Heart left ventricle (tissue), 16 donors: Measurements from ENCODE around the gene BDH1. TPM values are rescaled to one million over a fixed set of nuclear protein-coding genes. Genes with fewer than 3 reads are reported as not detected.

Experiments used
- ATAC-seq, 4 donors: fragments of 200-7000 bp; cut with Tn5 transposase; one replicate each; pipeline ENCODE4 v1.9.1; 2020 to 2022; ENCODE audit warnings: moderate library complexity in 4 of 4, mild to moderate bottlenecking in 3 of 4, moderate number of reproducible peaks in 1 of 4
- DNase-seq, 5 donors: peaks; one replicate each; pipeline ENCODE4 v3.0.0-alpha.2; 2020
- H3K27ac ChIP-seq, 12 donors: fragments of 200-600 bp; sonication (generic) in 4 of 12; one replicate each; pipeline versions ENCODE4 v1.5.0 to v1.8.0; 2016 to 2022; ENCODE audit warnings: mild to moderate bottlenecking in 2 of 12
- H3K27me3 ChIP-seq, 9 donors: fragments of 200-600 bp; sonication (generic) in 2 of 9; one replicate each; pipeline versions ENCODE4 v1.5.1 to v1.8.0; 2016 to 2022; ENCODE audit warnings: mild to moderate bottlenecking in 3 of 9
- H3K36me3 ChIP-seq, 9 donors: fragments of 200-600 bp; sonication (generic) in 2 of 9; one replicate each; pipeline versions ENCODE4 v1.5.0 to v1.8.0; 2018 to 2022; ENCODE audit warnings: mild to moderate bottlenecking in 2 of 9
- H3K4me1 ChIP-seq, 12 donors: fragments of 200-600 bp; sonication (generic) in 4 of 12; one replicate each; pipeline versions ENCODE4 v1.5.0 to v1.8.0; 2016 to 2022; ENCODE audit warnings: mild to moderate bottlenecking in 3 of 12
- H3K4me3 ChIP-seq, 12 donors: fragments of 200-600 bp; sonication (generic) in 4 of 12; one replicate each; pipeline versions ENCODE4 v1.5.0 to v1.8.0; 2017 to 2022; ENCODE audit warnings: mild to moderate bottlenecking in 9 of 12, moderate library complexity in 4 of 12
- H3K9me3 ChIP-seq, 12 donors: fragments of 200-600 bp; sonication (generic) in 4 of 12; one replicate each; pipeline versions ENCODE4 v1.5.0 to v1.8.0; 2016 to 2022; ENCODE audit warnings: mild to moderate bottlenecking in 1 of 12
- CTCF ChIP-seq, 12 donors: fragments of 200-600 bp; sonication (generic) in 4 of 12; IDR thresholded peaks; one replicate each; pipeline versions ENCODE4 v1.5.0 to v1.8.0; 2018 to 2022; ENCODE audit warnings: antibody characterized with exemption in 12 of 12, mild to moderate bottlenecking in 5 of 12
- POLR2A ChIP-seq, 2 donors: fragments of 450-650 bp; IDR thresholded peaks; one replicate each; pipeline ENCODE4 v1.6.1; 2017; ENCODE audit warnings: antibody characterized with exemption in 2 of 2, mild to moderate bottlenecking in 2 of 2, moderate library complexity in 2 of 2
- WGBS, 4 donors: extraction: QIAGEN DNeasy Blood & Tissue Kit in 2 of 4; methylation state at CpG; one replicate each; pipeline versions ENCODE4 v1.1.5 to v1.1.7; 2013 to 2018; 5-methylcytosine and 5-hydroxymethylcytosine counted together
- intact Hi-C, 10 donors: fragments of 100-400 bp; cut with DNase I; formaldehyde crosslinking; loops; one replicate each; pipeline versions ENCODE4 v1.11.1 to v1.14.2; 2022
- polyA plus RNA-seq, 2 donors: library from polyadenylated mRNA; stranded (reverse); fragments of 200-250 nt; gene quantifications; one replicate each; pipeline ENCODE4 v1.2.3, GENCODE V29; 2013
- total RNA-seq, 9 donors: library from RNA; depleted of rRNA in 2 of 9; stranded (reverse); fragments of >200 nt in 2 of 9; fragmentation: NEBNext Ultra II Directional in 3 of 9; extraction: Animal tissue kit (Norgen Biotek cat#: 25700) in 3 of 9; gene quantifications; one replicate each; pipeline versions ENCODE4 v1.1.0 to v1.2.4, GENCODE V29; 2016 to 2023
- donor health status: ischemic (EF 13 %, LVEDD 7.1; RV severe dilation, severe dysfunction).
- donor health status: healthy with polysubstance abuse.
- donor health status: DM: no; HTN: yes; CAD: no.
- donor health status: DM: no; HTN: no; CAD: no.
- donor health status: ischemic (EF 25% LVEDD 6.9; RV normal size, moderate dysfunction).
- donor health status: ischemic (EF 25% LVEDD 5.7; RV mildly dilated, moderate dysfunction).
- donor health status: healthy.
- donor health status: DM: yes; HTN: yes; CAD: no.
- donor health status: ischemic (EF 35%, LVEDD 5.7; RV mildly dilated, moderate dysfunction).
- donor health status: nonischemic (EF 11% LVEDD 7.7; RV severe dilation, severe dysfunction).
- donor health status: DM: yes; HTN: yes; CAD: no.
- donor health status: PGD.
- donor health status: ischemic (EF 29% LVEDD 5.4; RV normal size, mild dysfunction).
- donor health status: nonischemic (EF 23%, LVEDD 6.1; RV moderate dilation, normal function).

The BDH1 gene
- total and polyA plus RNA-seq, 11 donors: 19.5 to 114 (median 72.3) TPM

GRCh38 chr3:197564097-197564843 is 8.5 kb upstream of the BDH1 start:
- WGBS, 4 donors: 63 to 78% (median 72%) methylated on average over 1 of the region's 1 CpG
- no peaks in the 10 kb centered on the region for H3K36me3 ChIP-seq
- H3K4me3 ChIP-seq: no peak overlapping the region
- DNase-seq: no peak
- no peaks in the 10 kb centered on the region for H3K4me1 ChIP-seq
- ATAC-seq: no peak
- H3K27me3 ChIP-seq: peaks cover 0 to 21% (median 0%) of the 10 kb centered on the region in 9 donors
- intact Hi-C loops: no loop called here
- H3K27ac ChIP-seq: no peak overlapping the region
- TF ChIP-seq CTCF (IDR thresholded peaks at IDR 0.05) (no peak), POLR2A (IDR thresholded peaks at IDR 0.05) (no peak)
- H3K9me3 ChIP-seq: peaks cover 0 to 10% (median 0%) of the 10 kb centered on the region in 12 donors

GRCh38 chr3:197562398-197563251 is 6.9 kb upstream of the BDH1 start:
- no peaks in the 10 kb centered on the region for H3K36me3 ChIP-seq
- WGBS, 4 donors: 77 to 84% (median 80%) methylated on average over 6 of the region's 6 CpGs
- no peak for TF ChIP-seq POLR2A (IDR thresholded peaks at IDR 0.05)
- no peak for TF ChIP-seq CTCF (IDR thresholded peaks at IDR 0.05)
- peaks cover 0 to 7% (median 0%) of the 10 kb centered on the region in 9 donors for H3K27me3 ChIP-seq
- no peak for ATAC-seq
- intact Hi-C loops: no loop called here
- H3K4me1 ChIP-seq: no peaks in the 10 kb centered on the region
- peaks cover 0 to 10% (median 0%) of the 10 kb centered on the region in 12 donors for H3K9me3 ChIP-seq
- H3K27ac ChIP-seq: no peak overlapping the region
- DNase-seq: no peak
- no peak overlapping the region for H3K4me3 ChIP-seq

DNA sequence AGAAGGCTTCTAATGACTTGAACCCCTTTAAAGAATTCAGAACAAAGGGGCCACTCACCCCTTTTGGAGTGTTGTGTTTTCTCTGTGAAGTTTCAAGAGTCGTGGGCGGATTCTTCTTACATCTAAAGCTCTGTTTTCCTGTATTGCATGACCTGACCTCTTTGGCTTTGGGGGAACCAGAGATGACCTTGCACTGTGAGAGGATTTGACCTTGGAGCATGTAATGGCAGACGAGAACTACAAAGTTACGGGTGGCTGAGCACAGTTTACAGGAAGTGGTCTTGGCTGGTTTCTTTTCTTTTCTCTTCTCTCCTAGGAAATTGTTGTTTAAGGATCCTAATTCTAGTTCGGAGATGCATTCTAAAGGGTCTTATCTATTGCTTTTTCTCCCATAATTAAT is 6.2 kb upstream of the BDH1 start:
- Histone ChIP-seq H3K4me3 (no peak overlapping the region), H3K27ac (no peak overlapping the region), H3K36me3 (no peaks in the 10 kb centered on the region), H3K27me3 (peaks cover 0 to 13% (median 3%) of the 10 kb centered on the region in 9 donors), H3K4me1 (no peaks in the 10 kb centered on the region), H3K9me3 (peaks cover 0 to 10% (median 0%) of the 10 kb centered on the region in 12 donors)
- no peak for ATAC-seq
- intact Hi-C loops: no loop called here
- 63 to 79% (median 76%) methylated on average over 5 of the region's 5 CpGs for WGBS, 4 donors
- no peak for DNase-seq
- TF ChIP-seq POLR2A (IDR thresholded peaks at IDR 0.05) (no peak), CTCF (IDR thresholded peaks at IDR 0.05) (no peak)

DNA sequence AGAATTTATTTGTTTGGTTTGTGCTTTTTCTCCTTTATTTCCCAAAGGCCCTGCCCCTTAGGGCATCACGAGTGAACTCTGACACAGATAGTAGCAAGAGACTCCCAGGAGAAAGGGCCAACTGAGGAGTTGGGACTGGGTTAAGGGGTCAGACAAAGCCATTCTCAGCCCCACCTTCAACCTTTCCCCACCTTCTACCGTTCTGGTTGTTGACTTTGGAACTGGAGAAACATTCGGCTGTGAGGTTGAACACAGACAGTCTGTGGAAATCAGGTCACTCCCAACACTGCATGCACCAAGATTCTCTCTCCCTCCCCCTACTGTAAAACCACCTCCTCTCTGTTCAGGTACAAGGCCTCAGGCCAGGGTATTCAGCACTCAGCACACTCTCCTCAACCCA is 3.9 kb upstream of the BDH1 start:
- no peak for TF ChIP-seq CTCF (IDR thresholded peaks at IDR 0.05)
- TF ChIP-seq POLR2A (IDR thresholded peaks at IDR 0.05): no peak
- H3K27ac ChIP-seq: no peak overlapping the region
- no peak overlapping the region for H3K4me3 ChIP-seq
- H3K27me3 ChIP-seq: peaks cover 0 to 27% (median 7%) of the 10 kb centered on the region in 9 donors
- ATAC-seq (no peak), DNase-seq (no peak)
- peaks cover 0 to 14% (median 8%) of the 10 kb centered on the region in 12 donors for H3K4me1 ChIP-seq
- intact Hi-C loops: no loop called here
- H3K36me3 ChIP-seq: no peaks in the 10 kb centered on the region
- 54 to 82% (median 67%) methylated on average over 3 of the region's 3 CpGs for WGBS, 4 donors
- peaks cover 0 to 10% (median 0%) of the 10 kb centered on the region in 12 donors for H3K9me3 ChIP-seq
